ENCODE measurements around the gene EGFLAM.

Gene EGFLAM

GRCh38 chr5:38422622-38423021 lies 164.3 kb downstream of the EGFLAM start:
- no peak for DNase-seq

- no peak for DNase-seq
Observed at GRCh38 chr5:38423276-38424147, 165.2 kb downstream of the EGFLAM start.

- DNase-seq = no peak
Observed at GRCh38 chr5:38424148-38425060, 166.0 kb downstream of the EGFLAM start.

GRCh38 chr5:38426490-38426889 lies 168.1 kb downstream of the EGFLAM start:
- DNase-seq = no peak

- no peak for DNase-seq
Observed at GRCh38 chr5:38426986-38427950, 168.9 kb downstream of the EGFLAM start.

- DNase-seq = no peak
Observed at GRCh38 chr5:38431242-38431853, 173.0 kb downstream of the EGFLAM start.

GRCh38 chr5:38433160-38433861 lies 175.0 kb downstream of the EGFLAM start:
- no peak for DNase-seq

- DNase-seq = no peak
Observed at GRCh38 chr5:38434966-38435705, 176.8 kb downstream of the EGFLAM start.

GRCh38 chr5:38438757-38439156 lies 180.4 kb downstream of the EGFLAM start:
- DNase-seq = no peak

- peak; percentile 78 for DNase-seq
Observed at GRCh38 chr5:38441453-38442246, 183.3 kb downstream of the EGFLAM start.

- no peak for DNase-seq
Observed at GRCh38 chr5:38442247-38442573, 183.9 kb downstream of the EGFLAM start.

GRCh38 chr5:38443390-38443789 lies 185.0 kb downstream of the EGFLAM start:
- DNase-seq = no peak

- no peak for DNase-seq
Observed at GRCh38 chr5:38445374-38446028, 187.1 kb downstream of the EGFLAM start.

- no peak for DNase-seq
Observed at GRCh38 chr5:38446029-38446522, 187.7 kb downstream of the EGFLAM start.

- no peak for DNase-seq
Observed at GRCh38 chr5:38447056-38447455, 188.7 kb downstream of the EGFLAM start.

GRCh38 chr5:38447786-38448185 lies 189.4 kb downstream of the EGFLAM start:
- DNase-seq = no peak

GRCh38 chr5:38448568-38449350 lies 190.4 kb downstream of the EGFLAM start:
- no peak for DNase-seq

- DNase-seq = no peak
Observed at GRCh38 chr5:38450627-38451026, 192.3 kb downstream of the EGFLAM start.

Measured in activated naive CD4-positive, alpha-beta T cell treated with Interleukin-2 at 50 U/mL for 16 hours (primary cell).